GM19099 (cell line): Measurements from ENCODE around the gene ARHGEF28.

ENCODE experiments used
- POLR2A ChIP-seq: IDR thresholded peaks from 3 replicates; pipeline ENCODE4 v1.6.1; 2011; ENCODE audit warnings: low read depth; ENCODE audit not compliant: insufficient read length; ENCODE audit errors: extremely low read depth

Gene ARHGEF28

GRCh38 chr5:73935719-73936118, 309.7 kb downstream of the ARHGEF28 start:
- TF ChIP-seq POLR2A = no peak

- TF ChIP-seq POLR2A = no peak
Observed at GRCh38 chr5:73938280-73938937, 312.4 kb downstream of the ARHGEF28 start.

- no peak for TF ChIP-seq POLR2A
Observed at GRCh38 chr5:73938938-73939320, 312.9 kb downstream of the ARHGEF28 start.

GRCh38 chr5:73939557-73939956, 313.6 kb downstream of the ARHGEF28 start:
- no peak for TF ChIP-seq POLR2A

- TF ChIP-seq POLR2A = no peak
Observed at GRCh38 chr5:73940026-73940425, 314.0 kb downstream of the ARHGEF28 start.

GRCh38 chr5:73940801-73941200, 314.8 kb downstream of the ARHGEF28 start:
- no peak for TF ChIP-seq POLR2A

- no peak for TF ChIP-seq POLR2A
Observed at GRCh38 chr5:73942783-73943182, 316.8 kb downstream of the ARHGEF28 start.

GRCh38 chr5:73943397-73943796, 317.4 kb downstream of the ARHGEF28 start:
- TF ChIP-seq POLR2A = no peak

GRCh38 chr5:73944581-73944980, 318.6 kb downstream of the ARHGEF28 start:
- TF ChIP-seq POLR2A = no peak

GRCh38 chr5:73945505-73945904, 319.5 kb downstream of the ARHGEF28 start:
- no peak for TF ChIP-seq POLR2A

- no peak for TF ChIP-seq POLR2A
Observed at GRCh38 chr5:73946278-73946677, 320.3 kb downstream of the ARHGEF28 start.

GRCh38 chr5:73946919-73947602, 321.1 kb downstream of the ARHGEF28 start:
- TF ChIP-seq POLR2A = no peak

- no peak for TF ChIP-seq POLR2A
Observed at GRCh38 chr5:73947906-73948640, 322.1 kb downstream of the ARHGEF28 start.

- no peak for TF ChIP-seq POLR2A
Observed at GRCh38 chr5:73948720-73949119, 322.7 kb downstream of the ARHGEF28 start.

- TF ChIP-seq POLR2A = no peak
Observed at GRCh38 chr5:73950441-73950873, 324.5 kb downstream of the ARHGEF28 start.
